HG02798 (cell line): ENCODE data around the gene MED27.

Source experiments
- ATAC-seq: cut with Tn5 transposase; IDR thresholded peaks from one replicate; pipeline ENCODE4 v1.9.1; 2021; ENCODE audit warnings: mild to moderate bottlenecking; ENCODE audit not compliant: unreplicated experiment, poor library complexity

The MED27 gene

DNA sequence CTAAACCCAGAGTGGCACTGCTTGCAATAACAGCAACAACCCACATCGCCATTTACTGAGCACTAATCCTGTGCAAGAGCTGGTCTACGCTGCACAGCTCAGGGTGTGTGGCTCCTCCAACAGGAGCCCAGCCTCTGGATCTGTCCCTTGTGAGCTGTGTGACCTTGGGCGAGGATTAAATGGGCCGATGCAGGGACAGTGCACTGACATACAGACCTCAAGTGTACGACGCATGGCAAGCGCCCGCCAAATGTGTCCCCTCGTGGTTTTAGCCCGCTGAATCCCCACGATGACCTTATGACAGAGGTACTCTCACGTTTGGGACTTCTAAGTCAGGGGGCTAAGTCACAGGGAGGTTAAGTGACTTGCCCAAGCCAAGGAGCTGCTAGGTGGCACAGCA is 209.5 kb downstream of the MED27 start:
- ATAC-seq, result no peak

DNA sequence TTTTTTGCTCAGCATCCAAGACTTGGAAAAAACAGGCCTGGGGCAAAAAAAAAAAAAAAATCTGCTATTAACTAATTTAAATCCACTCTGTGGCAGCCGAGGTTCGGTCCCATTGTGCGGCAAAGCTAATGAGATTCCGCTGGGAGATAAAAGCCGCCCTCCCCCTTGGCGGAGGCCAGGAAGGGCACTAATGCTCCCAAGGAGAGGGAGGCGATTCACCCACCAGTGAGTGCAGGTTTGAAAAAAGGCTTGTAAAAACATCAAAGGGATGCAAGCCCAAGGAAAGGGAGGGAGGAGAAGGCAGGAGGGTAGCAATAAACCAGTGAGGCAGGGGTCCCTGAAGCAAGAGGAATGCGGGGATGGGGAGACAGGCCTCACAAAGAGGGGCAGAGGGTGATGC is 210.3 kb downstream of the MED27 start:
- no peak for ATAC-seq

DNA sequence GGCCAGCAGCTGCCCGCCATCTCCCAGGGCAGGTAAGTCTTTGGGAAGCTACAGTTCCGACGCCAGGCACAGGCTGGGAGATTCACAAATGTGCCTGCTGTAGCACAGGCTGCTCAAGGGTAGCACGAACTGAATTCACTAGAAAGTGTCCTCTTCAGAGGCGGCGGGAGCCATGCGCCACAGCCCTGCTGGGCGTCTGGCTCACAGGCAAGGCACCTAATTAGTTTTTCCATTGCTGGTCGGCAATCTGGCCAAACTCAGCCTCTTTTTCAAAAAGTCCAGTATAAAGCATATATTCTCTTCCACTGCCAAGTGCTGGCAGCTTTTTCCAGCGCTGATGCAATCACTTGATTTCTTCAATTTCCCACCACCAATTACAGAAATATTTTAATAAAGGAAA is 210.9 kb downstream of the MED27 start:
- no peak for ATAC-seq

DNA sequence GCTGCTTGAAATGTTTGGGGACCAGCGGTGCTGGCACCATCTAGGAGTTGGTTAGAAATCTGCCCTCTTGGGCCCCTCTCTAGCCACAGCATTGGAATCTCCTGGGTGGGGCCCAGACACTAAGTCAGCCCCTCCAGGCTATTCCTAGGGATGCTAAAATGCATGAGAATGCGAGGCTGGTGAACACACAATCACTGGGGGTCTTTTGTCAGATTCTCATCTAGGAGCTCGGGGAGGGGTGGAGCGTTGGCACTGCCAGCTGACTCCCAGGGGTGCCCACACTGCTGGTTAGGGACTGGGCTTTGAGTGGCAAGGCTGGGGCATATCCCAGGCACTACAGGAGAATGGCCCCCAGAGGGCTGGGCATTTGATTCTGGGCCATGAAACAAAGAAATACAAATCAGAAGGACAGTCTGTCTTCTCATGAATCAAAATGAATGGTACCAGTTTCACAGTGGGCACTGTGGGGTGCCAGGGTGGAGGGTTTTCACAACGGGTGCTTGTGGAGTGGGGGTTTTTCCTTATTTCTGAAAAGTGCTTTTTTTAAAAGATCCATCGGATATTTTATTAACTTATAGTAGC is 212.0 kb downstream of the MED27 start:
- no peak for ATAC-seq

DNA sequence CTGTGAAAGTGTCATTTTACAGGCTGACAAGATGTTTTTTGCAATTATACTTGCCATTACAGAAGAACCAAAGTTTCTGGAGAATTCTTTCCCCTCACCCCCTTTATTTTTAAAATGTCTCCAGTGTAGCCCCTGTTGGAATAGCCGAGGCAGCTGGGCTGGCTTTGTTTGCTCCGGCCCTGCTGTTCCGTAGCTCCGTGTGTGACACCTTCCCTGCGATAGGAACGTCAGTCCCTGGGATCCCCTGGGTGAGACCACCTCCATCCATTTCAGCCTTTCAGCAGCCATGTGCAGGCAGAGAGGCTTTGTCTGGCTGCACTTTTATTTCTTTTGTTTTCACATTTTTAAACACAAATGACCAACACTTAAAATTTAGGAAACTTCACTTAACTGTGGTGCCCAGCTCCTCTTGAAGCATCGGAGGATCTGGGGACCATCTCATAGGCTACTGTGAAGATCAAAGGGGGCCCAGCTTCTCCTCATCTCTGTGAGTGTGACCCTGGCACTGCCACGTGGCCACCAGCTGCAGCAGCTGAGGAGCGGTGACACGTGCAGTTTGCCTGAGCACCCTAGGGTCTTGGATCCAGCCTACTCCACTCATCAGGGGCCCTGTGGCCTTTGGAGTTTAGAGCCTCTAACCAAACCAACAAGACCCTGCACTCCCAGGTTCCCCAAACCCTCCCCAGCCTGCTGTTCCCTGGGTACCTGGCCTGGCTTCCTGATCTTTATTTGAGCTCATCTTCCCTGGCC is 214.0 kb downstream of the MED27 start:
- no peak for ATAC-seq

DNA sequence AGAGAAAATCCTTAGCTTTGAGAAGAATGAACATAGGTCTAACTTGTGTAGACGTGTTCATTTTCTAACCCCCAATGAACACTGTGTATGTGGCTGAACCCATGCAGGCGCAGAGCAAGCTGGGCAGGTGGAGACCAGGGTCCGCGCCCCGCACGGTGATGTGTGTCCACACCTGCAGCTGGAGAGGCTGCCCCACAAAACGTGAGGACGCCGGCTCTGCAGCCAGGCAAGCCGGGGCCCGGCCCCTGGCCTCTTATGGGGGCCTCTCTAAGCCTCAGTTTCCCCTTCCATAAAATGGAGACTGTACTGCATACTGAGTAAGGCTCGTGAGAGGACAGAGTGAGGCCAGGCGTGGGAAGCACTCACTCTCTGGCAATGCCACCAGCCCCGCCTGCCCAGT is 215.1 kb downstream of the MED27 start:
- no peak for ATAC-seq

DNA sequence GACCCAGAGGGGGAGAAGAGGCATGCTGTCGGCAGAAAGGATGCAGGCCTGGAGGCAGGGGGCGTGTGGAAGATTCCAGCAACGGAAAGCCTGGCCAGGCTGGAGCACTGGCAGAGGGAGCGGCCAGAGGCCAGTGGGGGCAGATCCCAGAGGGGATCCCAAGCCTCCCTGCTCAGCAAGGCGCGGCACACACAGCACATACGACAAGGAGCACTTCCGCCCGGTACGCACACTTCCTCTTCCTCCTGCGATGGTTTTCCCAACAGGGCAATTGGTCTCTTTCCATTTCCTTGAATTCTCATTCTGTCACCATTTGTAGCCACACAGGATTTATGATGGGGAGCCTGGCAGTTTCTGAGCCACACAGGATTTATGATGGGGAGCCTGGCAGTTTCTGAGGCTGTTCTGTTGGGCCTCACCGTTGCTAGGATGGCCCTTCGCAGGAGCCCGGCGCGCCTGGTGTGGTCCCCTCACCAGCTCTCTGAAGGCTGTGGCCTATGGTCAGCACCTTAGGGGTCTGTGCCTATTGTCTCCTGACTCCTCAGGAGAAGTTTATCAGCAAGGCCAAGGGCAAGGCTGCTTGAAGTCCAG is 216.3 kb downstream of the MED27 start:
- ATAC-seq, result no peak

DNA sequence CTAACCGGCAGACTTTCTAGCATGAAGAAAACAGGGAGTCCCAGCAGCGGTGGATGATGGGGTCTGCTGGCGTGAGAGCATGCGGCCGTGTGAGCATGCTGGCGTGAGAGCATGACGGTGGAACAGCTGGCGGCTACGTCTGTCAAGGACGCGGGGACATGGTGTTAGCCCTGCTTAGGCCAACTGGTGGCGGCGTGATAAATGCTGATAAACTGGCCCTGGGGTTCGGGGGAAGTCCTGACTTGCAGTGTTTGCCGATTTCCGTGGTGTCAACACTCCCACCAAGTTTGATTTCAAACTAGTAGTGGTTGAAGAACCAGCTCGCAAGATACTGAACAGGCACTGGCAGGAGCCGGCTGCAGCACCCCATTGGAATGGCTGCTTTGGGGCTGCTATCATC is 217.4 kb downstream of the MED27 start:
- ATAC-seq, result no peak

DNA sequence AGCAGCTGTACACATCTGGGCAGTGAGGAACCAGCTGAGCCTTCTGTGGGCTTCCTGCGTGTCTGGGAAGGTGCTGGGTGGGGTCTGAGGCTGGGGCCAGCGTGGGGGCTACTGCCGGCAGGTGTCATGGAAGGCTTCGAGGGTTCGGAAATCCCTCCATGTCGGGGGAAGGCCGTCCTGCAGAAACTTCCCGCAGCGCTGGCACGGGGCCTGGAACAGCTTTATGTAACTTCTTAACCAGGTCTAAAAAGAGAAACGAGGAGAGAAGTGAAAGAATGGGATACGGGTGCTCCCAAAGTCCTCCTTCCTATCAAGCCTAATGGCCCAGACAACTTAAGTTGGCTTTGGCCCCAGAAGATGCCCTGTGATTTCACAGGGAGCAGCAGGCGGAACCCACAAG is 219.2 kb downstream of the MED27 start:
- no peak for ATAC-seq

DNA sequence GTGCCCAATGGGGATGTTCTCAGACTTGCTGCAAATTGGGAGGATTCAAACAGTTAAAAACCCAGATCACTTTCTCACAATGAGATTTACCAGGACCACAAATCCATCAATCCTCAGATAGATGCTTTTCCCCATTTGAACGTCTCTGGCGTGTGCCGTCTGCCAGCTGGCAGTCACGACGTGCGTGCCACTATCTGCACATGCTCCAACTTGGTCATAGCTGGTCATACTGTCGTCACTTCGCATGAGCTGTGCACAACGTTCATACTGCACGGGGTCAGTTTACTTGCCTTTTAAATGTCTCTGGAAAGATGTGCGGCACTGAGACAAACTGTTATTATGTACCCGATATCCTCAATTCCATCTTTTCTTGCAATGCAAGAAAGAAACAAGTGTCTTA is 221.5 kb downstream of the MED27 start:
- ATAC-seq, result no peak

DNA sequence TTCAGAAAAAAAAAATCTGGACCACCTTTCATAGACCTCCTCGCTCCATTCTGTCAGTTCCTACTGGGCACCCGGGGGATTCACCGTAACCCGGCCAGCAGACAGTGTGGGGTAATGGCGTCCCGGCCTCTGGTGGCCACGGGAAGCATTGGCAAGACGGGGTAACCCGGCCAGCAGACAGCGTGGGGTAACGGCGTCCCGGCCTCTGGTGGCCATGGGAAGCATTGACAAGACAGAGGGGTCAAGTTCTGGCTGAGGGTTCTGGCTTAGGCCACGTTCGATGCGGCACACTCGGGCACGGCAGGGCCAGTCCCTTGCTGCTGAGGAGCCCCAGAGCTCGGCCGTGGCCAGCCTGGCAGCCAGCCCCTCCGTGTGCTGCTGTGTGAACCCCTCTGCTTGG is 223.6 kb downstream of the MED27 start:
- no peak for ATAC-seq

DNA sequence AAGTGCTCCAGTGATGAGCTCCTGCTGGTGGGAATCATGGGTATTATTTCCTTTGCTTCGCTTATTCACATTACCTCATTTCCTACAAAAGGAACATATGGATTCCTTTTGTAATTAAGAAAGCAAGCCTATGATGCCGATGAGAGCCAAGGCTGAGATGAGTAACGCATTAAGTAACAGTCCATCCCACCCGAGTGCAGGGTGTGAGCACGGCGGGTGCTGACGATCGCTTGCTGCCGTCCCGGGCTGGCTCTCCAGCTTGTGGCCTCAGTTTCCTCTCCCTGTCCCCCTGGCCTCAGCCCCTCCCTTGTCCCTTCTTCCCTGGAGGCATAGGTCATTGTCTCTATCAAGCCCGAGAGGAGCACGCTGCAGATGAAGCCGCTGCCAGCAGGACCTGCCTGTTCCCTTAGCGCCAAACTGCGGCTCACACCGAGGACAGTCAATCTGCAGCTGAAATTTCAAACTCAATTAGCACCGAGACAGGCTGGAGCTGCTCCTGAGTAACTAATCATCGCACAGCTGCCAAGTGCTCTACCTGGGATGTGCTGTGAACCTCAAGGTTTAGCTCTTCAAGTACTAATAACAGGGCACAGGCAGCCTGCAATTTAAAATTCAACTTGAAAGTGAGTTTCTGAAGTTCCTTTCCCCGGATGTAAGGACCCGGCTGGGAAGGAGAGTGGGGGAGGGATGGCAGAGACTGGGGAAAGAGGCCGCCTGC is 224.6 kb downstream of the MED27 start:
- ATAC-seq, result no peak

DNA sequence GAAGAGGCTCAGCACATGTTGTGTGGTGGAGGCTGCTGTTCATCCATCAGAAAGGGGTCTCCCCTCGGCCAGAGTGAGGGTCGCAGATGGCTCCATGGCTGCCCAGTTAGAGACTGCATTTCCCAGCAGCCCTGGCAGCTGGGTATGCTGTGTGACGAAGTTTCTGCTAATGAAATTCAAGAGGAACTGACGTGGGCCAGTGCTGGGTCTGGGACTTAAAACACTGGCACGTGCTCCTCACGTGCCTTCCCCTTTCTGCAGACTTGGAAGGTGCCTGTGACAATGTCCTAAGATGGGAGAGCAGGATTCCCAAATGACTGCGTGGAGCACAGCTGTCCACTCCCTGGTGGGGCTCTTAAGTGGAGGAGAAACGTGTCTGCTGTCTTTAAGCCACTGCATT is 225.3 kb downstream of the MED27 start:
- no peak for ATAC-seq

DNA sequence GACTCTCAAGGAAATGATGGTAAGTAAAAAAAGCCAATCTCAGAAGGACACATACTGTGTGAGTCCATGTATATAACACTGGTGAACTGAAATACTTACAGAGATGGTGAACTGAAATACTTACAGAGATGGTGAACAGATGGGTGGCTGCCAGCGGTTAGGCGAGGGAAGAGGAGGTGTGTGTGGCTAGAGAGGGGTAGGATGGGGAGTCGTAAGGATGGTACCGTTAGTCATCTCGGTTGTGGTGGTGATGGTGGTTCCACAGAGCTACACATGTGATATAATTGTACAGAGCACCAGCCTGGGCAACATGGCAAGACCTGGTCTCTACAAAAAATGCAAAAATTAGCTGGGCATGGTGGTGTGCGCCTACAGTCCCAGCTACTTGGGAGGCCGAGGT is 226.2 kb downstream of the MED27 start:
- no peak for ATAC-seq

DNA sequence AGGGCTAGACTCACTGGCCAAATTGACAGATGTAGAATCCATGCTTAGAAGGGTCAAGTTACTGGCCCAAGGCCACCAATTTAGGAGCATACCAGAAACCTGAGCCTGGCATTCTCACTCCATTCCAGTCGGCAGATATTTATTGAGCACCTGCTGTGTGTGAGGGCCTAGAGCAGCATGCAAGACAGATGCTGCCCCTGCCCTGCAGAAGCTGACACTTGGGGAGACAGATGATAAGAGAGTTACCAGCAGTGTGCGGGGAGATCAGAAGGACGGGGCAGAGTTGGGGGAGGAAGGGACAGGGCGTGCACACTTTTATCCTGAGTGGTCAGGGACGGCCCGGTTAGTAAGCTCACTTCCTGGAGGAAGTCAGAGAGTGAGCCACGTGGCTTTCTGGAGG is 228.3 kb downstream of the MED27 start:
- no peak for ATAC-seq

DNA sequence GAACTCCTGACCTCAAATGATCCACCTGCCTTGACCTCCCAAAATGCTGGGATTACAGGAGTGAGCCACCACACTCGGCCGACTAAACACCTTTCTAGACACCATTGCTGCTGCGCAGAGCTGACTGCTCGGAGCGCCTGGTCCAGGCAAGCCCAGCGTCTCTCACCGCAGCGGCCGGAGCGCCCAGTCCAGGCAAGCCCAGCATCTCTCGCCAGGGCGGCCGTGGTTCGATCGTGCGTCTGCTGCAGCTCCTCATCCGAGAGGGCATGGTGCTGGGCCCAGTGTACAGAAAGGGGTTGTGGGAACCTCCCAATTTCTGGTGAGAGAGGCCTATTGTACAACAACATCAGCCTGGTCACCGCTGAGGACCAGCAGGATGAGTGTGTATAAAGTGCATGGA is 230.3 kb downstream of the MED27 start:
- no peak for ATAC-seq

DNA sequence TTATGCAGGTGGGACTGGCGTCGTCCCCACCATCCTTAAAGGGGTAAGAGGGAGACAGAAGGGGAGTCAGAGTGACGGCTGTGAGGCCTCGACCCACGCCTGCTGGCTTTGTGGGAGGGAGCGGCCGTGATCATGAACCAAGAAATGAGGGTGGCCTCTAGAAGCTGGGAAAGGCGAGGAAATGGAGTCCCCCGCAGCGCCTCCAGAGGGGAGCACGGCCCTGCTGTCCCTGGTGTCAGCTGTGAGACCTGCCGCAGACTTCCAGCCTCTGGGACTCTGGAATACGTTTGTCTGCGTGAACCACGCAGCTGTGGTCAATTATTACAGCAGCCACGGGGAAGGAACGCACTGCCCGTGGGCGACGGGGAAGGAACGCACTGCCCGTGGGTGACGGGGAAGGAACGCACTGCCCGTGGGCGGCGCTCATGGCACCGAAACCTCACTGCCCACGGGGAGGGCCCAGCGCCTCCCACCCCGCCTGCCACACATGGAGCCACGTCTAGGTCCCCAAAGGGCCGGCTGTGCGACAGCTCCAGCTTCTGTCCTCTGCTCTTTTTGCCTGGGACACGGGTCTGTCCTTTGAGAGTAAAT is 231.0 kb downstream of the MED27 start:
- no peak for ATAC-seq

DNA sequence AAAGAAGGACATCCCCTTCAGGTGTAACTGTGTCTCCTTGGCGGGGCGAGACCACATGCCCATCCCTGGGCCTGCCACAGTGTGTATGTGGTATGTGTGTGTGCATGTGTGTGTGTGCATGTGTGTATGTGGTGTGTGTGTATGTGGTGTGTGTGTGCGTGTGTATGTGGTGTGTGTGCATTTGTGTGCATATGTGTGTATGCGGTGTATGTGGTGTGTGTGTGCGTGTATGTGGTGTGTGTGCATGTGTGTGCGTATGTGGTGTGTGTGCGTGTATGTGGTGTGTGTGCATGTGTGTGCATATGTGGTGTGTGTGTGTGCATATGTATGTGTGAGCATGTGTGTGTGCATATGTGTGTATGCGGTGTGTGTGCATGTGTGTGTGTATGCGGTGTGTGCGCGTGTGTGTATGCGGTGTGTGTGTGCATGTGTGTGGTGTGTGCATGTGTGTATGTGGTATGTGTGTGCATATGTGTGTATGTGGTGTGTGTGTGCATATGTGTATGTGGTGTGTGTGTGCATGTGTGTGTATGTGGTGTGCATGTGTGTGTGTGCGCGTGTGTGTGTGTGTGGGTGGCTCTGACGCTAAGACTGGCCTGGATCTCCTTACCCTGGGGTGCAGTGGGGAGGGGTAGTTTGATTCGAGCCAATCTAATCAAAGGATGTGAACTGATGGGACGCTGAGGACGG is 231.9 kb downstream of the MED27 start:
- ATAC-seq, result no peak

DNA sequence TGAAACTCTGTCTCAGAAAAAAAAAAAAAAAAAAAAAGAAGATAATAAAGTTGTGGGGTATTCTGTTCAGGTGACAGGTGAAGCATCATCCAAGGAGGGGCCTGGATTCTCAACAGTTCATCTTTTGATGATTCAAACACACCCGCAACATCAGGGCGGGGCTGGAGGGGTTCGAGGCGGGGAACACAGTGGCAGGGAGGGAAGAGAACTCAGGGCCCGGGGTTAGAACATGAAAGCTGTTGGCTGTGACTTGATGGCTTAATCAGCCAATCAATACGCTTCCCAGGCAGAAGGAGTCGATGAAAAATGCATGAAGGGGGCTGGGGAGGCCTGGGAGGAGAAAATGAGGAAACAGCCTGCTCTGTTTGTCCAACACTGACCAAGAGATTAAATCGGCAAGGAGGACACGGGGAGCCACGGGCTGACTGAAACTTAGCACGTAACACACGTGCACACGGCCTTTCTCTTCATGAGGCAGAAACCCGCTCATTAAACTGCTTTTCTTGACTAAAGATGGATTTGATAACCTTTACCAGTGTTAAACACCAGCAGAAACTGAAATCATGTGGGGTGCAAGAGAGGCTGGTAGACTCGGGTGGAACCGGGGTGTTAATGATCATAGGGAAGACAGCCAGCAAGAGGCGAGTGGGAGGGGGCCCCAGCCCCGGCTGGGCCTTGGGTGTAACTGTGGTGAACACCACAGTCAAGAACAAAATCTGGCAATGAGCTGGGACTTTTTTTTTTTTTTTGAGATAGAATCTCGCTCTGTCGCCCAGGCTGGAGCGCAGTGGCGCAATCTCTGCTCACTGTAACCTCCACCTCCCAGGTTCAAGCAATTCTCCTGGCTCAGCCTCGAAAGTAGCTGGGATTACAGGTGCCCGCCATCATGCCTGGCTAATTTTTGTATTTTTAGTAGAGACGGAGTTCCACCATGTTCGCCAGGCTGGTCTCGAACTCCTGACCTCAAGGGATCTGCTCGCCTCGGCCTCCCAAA is 234.1 kb downstream of the MED27 start:
- no peak for ATAC-seq
